Activated T-helper 17 cell treated with anti-CD3 and anti-CD28 coated beads, Interleukin-2, amount 50 U/mL, for 72 hours (primary cell): ENCODE measurements around the gene PARD3B. TPM values are rescaled to one million over a fixed set of nuclear protein-coding genes. Genes with fewer than 3 reads are reported as not detected.

Experiments used
- ATAC-seq: fragments of 150-1000 bp; cut with Tn5 transposase; replicated peaks from 2 replicates; pipeline ENCODE4 v1.10.0; 2021; ENCODE audit warnings: mild to moderate bottlenecking, moderate library complexity
- H3K27ac Mint-ChIP-seq: one replicate; pipeline ENCODE4 v1.8.0; 2022; ENCODE audit warnings: mixed read lengths
- H3K27me3 Mint-ChIP-seq: one replicate; pipeline ENCODE4 v1.8.0; 2022; ENCODE audit warnings: mixed read lengths
- H3K36me3 Mint-ChIP-seq: one replicate; pipeline ENCODE4 v1.8.0; 2022; ENCODE audit warnings: low read depth, mild to moderate bottlenecking, mixed read lengths
- H3K4me1 Mint-ChIP-seq: one replicate; pipeline ENCODE4 v1.8.0; 2022; ENCODE audit warnings: mixed read lengths
- H3K4me3 Mint-ChIP-seq: one replicate; pipeline ENCODE4 v1.8.0; 2022; ENCODE audit warnings: mild to moderate bottlenecking, mixed read lengths
- H3K9me3 Mint-ChIP-seq: one replicate; pipeline ENCODE4 v1.8.0; 2022; ENCODE audit warnings: mixed read lengths
- total RNA-seq, 2 donors: library from RNA; stranded (reverse); gene quantifications; one replicate each; pipeline ENCODE4 v1.2.3, GENCODE V29; 2022

The PARD3B gene
- total RNA-seq, 2 donors from 2014 or later = 0.29 to 1.5 TPM

- Mint-ChIP-seq H3K4me3 (no peak overlapping the region), H3K9me3 (no peaks in the 10 kb centered on the region), H3K4me1 (no peaks in the 10 kb centered on the region), H3K36me3 (no peaks in the 10 kb centered on the region), H3K27me3 (no peaks in the 10 kb centered on the region), H3K27ac (no peak overlapping the region)
- ATAC-seq = no peak
These were observed 751.7 kb downstream of the PARD3B start for GRCh38 chr2:205296959-205297358.

GRCh38 chr2:205297368-205297767 lies 752.1 kb downstream of the PARD3B start:
- no peak for ATAC-seq
- no peaks in the 10 kb centered on the region for H3K9me3 Mint-ChIP-seq
- H3K27ac Mint-ChIP-seq = no peak overlapping the region
- no peaks in the 10 kb centered on the region for H3K27me3 Mint-ChIP-seq
- no peaks in the 10 kb centered on the region for H3K36me3 Mint-ChIP-seq
- H3K4me3 Mint-ChIP-seq = no peak overlapping the region
- no peaks in the 10 kb centered on the region for H3K4me1 Mint-ChIP-seq

- ATAC-seq = no peak
- H3K27ac Mint-ChIP-seq = no peak overlapping the region
- no peak overlapping the region for H3K4me3 Mint-ChIP-seq
- no peaks in the 10 kb centered on the region for H3K9me3 Mint-ChIP-seq
- H3K4me1 Mint-ChIP-seq = no peaks in the 10 kb centered on the region
- no peaks in the 10 kb centered on the region for H3K27me3 Mint-ChIP-seq
- H3K36me3 Mint-ChIP-seq = no peaks in the 10 kb centered on the region
These were observed 752.6 kb downstream of the PARD3B start for GRCh38 chr2:205297846-205298245.

GRCh38 chr2:205311201-205311600 lies 765.9 kb downstream of the PARD3B start:
- no peaks in the 10 kb centered on the region for H3K27me3 Mint-ChIP-seq
- H3K36me3 Mint-ChIP-seq = no peaks in the 10 kb centered on the region
- no peaks in the 10 kb centered on the region for H3K9me3 Mint-ChIP-seq
- H3K4me3 Mint-ChIP-seq = no peak overlapping the region
- H3K27ac Mint-ChIP-seq = no peak overlapping the region
- no peaks in the 10 kb centered on the region for H3K4me1 Mint-ChIP-seq
- no peak for ATAC-seq

- no peaks in the 10 kb centered on the region for H3K27me3 Mint-ChIP-seq
- H3K4me1 Mint-ChIP-seq = no peaks in the 10 kb centered on the region
- no peaks in the 10 kb centered on the region for H3K9me3 Mint-ChIP-seq
- no peak for ATAC-seq
- H3K4me3 Mint-ChIP-seq = no peak overlapping the region
- H3K27ac Mint-ChIP-seq = no peak overlapping the region
- H3K36me3 Mint-ChIP-seq = no peaks in the 10 kb centered on the region
These were observed 776.0 kb downstream of the PARD3B start for GRCh38 chr2:205321231-205321630.

- no peaks in the 10 kb centered on the region for H3K27me3 Mint-ChIP-seq
- ATAC-seq = no peak
- no peak overlapping the region for H3K4me3 Mint-ChIP-seq
- no peaks in the 10 kb centered on the region for H3K4me1 Mint-ChIP-seq
- H3K36me3 Mint-ChIP-seq = no peaks in the 10 kb centered on the region
- H3K27ac Mint-ChIP-seq = no peak overlapping the region
- H3K9me3 Mint-ChIP-seq = no peaks in the 10 kb centered on the region
These were observed 778.7 kb downstream of the PARD3B start for GRCh38 chr2:205323929-205324328.

- H3K36me3 Mint-ChIP-seq = no peaks in the 10 kb centered on the region
- H3K27ac Mint-ChIP-seq = no peak overlapping the region
- no peak for ATAC-seq
- H3K4me1 Mint-ChIP-seq = no peaks in the 10 kb centered on the region
- H3K4me3 Mint-ChIP-seq = no peak overlapping the region
- H3K9me3 Mint-ChIP-seq = no peaks in the 10 kb centered on the region
- H3K27me3 Mint-ChIP-seq = no peaks in the 10 kb centered on the region
These were observed 779.1 kb downstream of the PARD3B start for GRCh38 chr2:205324355-205324754.

- no peak for ATAC-seq
- no peak overlapping the region for H3K4me3 Mint-ChIP-seq
- H3K36me3 Mint-ChIP-seq = no peaks in the 10 kb centered on the region
- H3K27ac Mint-ChIP-seq = no peak overlapping the region
- no peaks in the 10 kb centered on the region for H3K27me3 Mint-ChIP-seq
- H3K4me1 Mint-ChIP-seq = no peaks in the 10 kb centered on the region
- H3K9me3 Mint-ChIP-seq = peaks cover 10% of the 10 kb centered on the region
These were observed 788.1 kb downstream of the PARD3B start for GRCh38 chr2:205333351-205333750.

GRCh38 chr2:205337274-205337673 lies 792.0 kb downstream of the PARD3B start:
- Mint-ChIP-seq H3K9me3 (peaks cover 10% of the 10 kb centered on the region), H3K27me3 (no peaks in the 10 kb centered on the region), H3K27ac (no peak overlapping the region), H3K4me1 (no peaks in the 10 kb centered on the region), H3K36me3 (no peaks in the 10 kb centered on the region), H3K4me3 (no peak overlapping the region)
- ATAC-seq = no peak

- Mint-ChIP-seq H3K27me3 (no peaks in the 10 kb centered on the region), H3K4me3 (no peak overlapping the region), H3K27ac (no peak overlapping the region), H3K36me3 (no peaks in the 10 kb centered on the region), H3K9me3 (peaks cover 10% of the 10 kb centered on the region), H3K4me1 (no peaks in the 10 kb centered on the region)
- no peak for ATAC-seq
These were observed 792.9 kb downstream of the PARD3B start for GRCh38 chr2:205338156-205338555.

- peaks cover 5% of the 10 kb centered on the region for H3K9me3 Mint-ChIP-seq
- H3K27me3 Mint-ChIP-seq = no peaks in the 10 kb centered on the region
- ATAC-seq = no peak
- H3K36me3 Mint-ChIP-seq = no peaks in the 10 kb centered on the region
- no peaks in the 10 kb centered on the region for H3K4me1 Mint-ChIP-seq
- H3K27ac Mint-ChIP-seq = no peak overlapping the region
- no peak overlapping the region for H3K4me3 Mint-ChIP-seq
These were observed 797.8 kb downstream of the PARD3B start for GRCh38 chr2:205343103-205343502.

- Mint-ChIP-seq H3K27me3 (no peaks in the 10 kb centered on the region), H3K27ac (no peak overlapping the region), H3K4me1 (no peaks in the 10 kb centered on the region), H3K4me3 (no peak overlapping the region), H3K36me3 (no peaks in the 10 kb centered on the region), H3K9me3 (peaks cover 5% of the 10 kb centered on the region)
- ATAC-seq = no peak
These were observed 801.4 kb downstream of the PARD3B start for GRCh38 chr2:205346649-205347048.

GRCh38 chr2:205347899-205348298 lies 802.6 kb downstream of the PARD3B start:
- Mint-ChIP-seq H3K4me1 (no peaks in the 10 kb centered on the region), H3K9me3 (peaks cover 5% of the 10 kb centered on the region), H3K36me3 (no peaks in the 10 kb centered on the region), H3K27ac (no peak overlapping the region), H3K4me3 (no peak overlapping the region), H3K27me3 (no peaks in the 10 kb centered on the region)
- no peak for ATAC-seq

- Mint-ChIP-seq H3K4me1 (no peaks in the 10 kb centered on the region), H3K27me3 (no peaks in the 10 kb centered on the region), H3K36me3 (no peaks in the 10 kb centered on the region), H3K9me3 (no peaks in the 10 kb centered on the region), H3K4me3 (no peak overlapping the region), H3K27ac (no peak overlapping the region)
- ATAC-seq = no peak
These were observed 806.8 kb downstream of the PARD3B start for GRCh38 chr2:205352094-205352493.

GRCh38 chr2:205352593-205352992 lies 807.3 kb downstream of the PARD3B start:
- no peaks in the 10 kb centered on the region for H3K27me3 Mint-ChIP-seq
- H3K9me3 Mint-ChIP-seq = no peaks in the 10 kb centered on the region
- no peak for ATAC-seq
- H3K4me3 Mint-ChIP-seq = no peak overlapping the region
- H3K4me1 Mint-ChIP-seq = no peaks in the 10 kb centered on the region
- H3K27ac Mint-ChIP-seq = no peak overlapping the region
- H3K36me3 Mint-ChIP-seq = no peaks in the 10 kb centered on the region

- Mint-ChIP-seq H3K4me1 (no peaks in the 10 kb centered on the region), H3K27ac (no peak overlapping the region), H3K9me3 (no peaks in the 10 kb centered on the region), H3K4me3 (no peak overlapping the region), H3K27me3 (peaks cover 13% of the 10 kb centered on the region), H3K36me3 (no peaks in the 10 kb centered on the region)
- no peak for ATAC-seq
These were observed 812.5 kb downstream of the PARD3B start for GRCh38 chr2:205357732-205358131.
